Neuronal stem cell (in vitro differentiated cells): Measurements from ENCODE around the gene KRT3.

Source experiments
- DNase-seq: peaks from one replicate; pipeline ENCODE4 v3.0.0-alpha.2; 2013; ENCODE audit warnings: low spot score
- H2AFZ ChIP-seq: one replicate; pipeline ENCODE4 v1.6.1; 2013; ENCODE audit warnings: mild to moderate bottlenecking, low read length, inconsistent platforms
- H2AK5ac ChIP-seq: 2 replicates; pipeline ENCODE4 v1.6.1; 2013; ENCODE audit warnings: low read depth, mild to moderate bottlenecking, inconsistent platforms, low read length, moderate library complexity, mixed read lengths
- H2BK120ac ChIP-seq: 2 replicates; pipeline ENCODE4 v1.6.1; 2013; ENCODE audit warnings: low read depth, mild to moderate bottlenecking, inconsistent platforms, low read length, moderate library complexity, mixed read lengths
- H2BK12ac ChIP-seq: one replicate; pipeline ENCODE4 v1.6.1; 2013; ENCODE audit warnings: low read length, inconsistent platforms
- H2BK15ac ChIP-seq: 2 replicates; pipeline ENCODE4 v1.6.1; 2013; ENCODE audit warnings: mild to moderate bottlenecking, low read length, inconsistent platforms, mixed read lengths
- H2BK5ac ChIP-seq: one replicate; pipeline ENCODE4 v1.6.1; 2013; ENCODE audit warnings: inconsistent platforms, mild to moderate bottlenecking, low read length, moderate library complexity
- H3K14ac ChIP-seq: one replicate; pipeline ENCODE4 v1.6.1; 2013; ENCODE audit warnings: low read length, inconsistent platforms
- H3K18ac ChIP-seq: 2 replicates; pipeline ENCODE4 v1.6.1; 2013; ENCODE audit warnings: low read length, inconsistent platforms
- H3K23ac ChIP-seq: 2 replicates; pipeline ENCODE4 v1.6.1; 2013; ENCODE audit warnings: low read depth, mild to moderate bottlenecking, mixed read lengths, low read length, inconsistent platforms; ENCODE audit not compliant: poor library complexity
- H3K27ac ChIP-seq: replicated peaks from 3 replicates; pipeline ENCODE4 v1.5.1; 2013; ENCODE audit warnings: low read length, inconsistent platforms
- H3K27me3 ChIP-seq, 3 experiments: 2 replicates each; pipeline ENCODE4 v1.6.1; 2013; ENCODE audit warnings: low read length in 3 of 3, mild to moderate bottlenecking in 2 of 3, inconsistent platforms in 1 of 3, low read depth in 1 of 3, mixed read lengths in 1 of 3, moderate library complexity in 1 of 3; ENCODE audit not compliant: control insufficient read depth in 3 of 3, insufficient read depth in 3 of 3
- H3K36me3 ChIP-seq, 2 donors: replicated peaks in 1 of 2; 2 replicates each; pipeline ENCODE4 v1.6.1; 2013; ENCODE audit warnings: low read length in 2 of 2; ENCODE audit not compliant: control insufficient read depth in 2 of 2, insufficient read depth in 2 of 2
- H3K4ac ChIP-seq: 2 replicates; pipeline ENCODE4 v1.6.1; 2013; ENCODE audit warnings: inconsistent platforms, mild to moderate bottlenecking, low read length, moderate library complexity
- H3K4me1 ChIP-seq, 2 donors: 1 replicate in 1 of 2; 2 replicates in 1 of 2; pipeline ENCODE4 v1.6.1; 2013; ENCODE audit warnings: low read length in 2 of 2, low read depth in 1 of 2; ENCODE audit not compliant: control insufficient read depth in 2 of 2, insufficient read depth in 1 of 2
- H3K4me2 ChIP-seq: one replicate; pipeline ENCODE4 v1.6.1; 2013; ENCODE audit warnings: mild to moderate bottlenecking, low read length, inconsistent platforms; ENCODE audit not compliant: insufficient read depth, poor library complexity, severe bottlenecking
- H3K4me3 ChIP-seq, 2 donors: 2 replicates each; pipeline ENCODE4 v1.5.1; 2013; ENCODE audit warnings: low read length in 2 of 2, mild to moderate bottlenecking in 2 of 2, inconsistent platforms in 1 of 2, moderate library complexity in 1 of 2
- H3K79me1 ChIP-seq: one replicate; pipeline ENCODE4 v1.6.1; 2013; ENCODE audit warnings: low read depth, mild to moderate bottlenecking, inconsistent platforms, low read length, moderate library complexity
- H3K9ac ChIP-seq: one replicate; pipeline ENCODE4 v1.6.1; 2013; ENCODE audit warnings: mild to moderate bottlenecking, low read depth, low read length, inconsistent platforms; ENCODE audit not compliant: poor library complexity
- H3K9me3 ChIP-seq, 2 donors: replicated peaks in 1 of 2; 2 replicates each; pipeline versions ENCODE3 to v1.6.1; 2013; ENCODE audit warnings: low read length in 2 of 2, mild to moderate bottlenecking in 2 of 2, inconsistent platforms in 1 of 2, low read depth in 1 of 2, mixed read lengths in 1 of 2, moderate library complexity in 1 of 2; ENCODE audit not compliant: control insufficient read depth in 2 of 2, insufficient read depth in 1 of 2
- H4K8ac ChIP-seq: one replicate; pipeline ENCODE4 v1.6.1; 2013; ENCODE audit warnings: low read depth, mild to moderate bottlenecking, inconsistent platforms, low read length, moderate library complexity
- H4K91ac ChIP-seq: one replicate; pipeline ENCODE4 v1.6.1; 2013; ENCODE audit warnings: low read length, low read depth, mild to moderate bottlenecking, inconsistent platforms; ENCODE audit not compliant: poor library complexity
- WGBS, 2 donors: extraction: QIAGEN DNeasy Blood & Tissue Kit; methylation state at CpG; one replicate each; pipeline ENCODE4 v1.1.7; 2013; ENCODE audit warnings: missing lambda C conversion rate in 2 of 2, mixed read lengths in 1 of 2; ENCODE audit not compliant: insufficient read length in 2 of 2, insufficient replicate concordance in 1 of 2; ENCODE audit errors: extremely low coverage in 2 of 2; 5-methylcytosine and 5-hydroxymethylcytosine counted together

Gene KRT3

DNA sequence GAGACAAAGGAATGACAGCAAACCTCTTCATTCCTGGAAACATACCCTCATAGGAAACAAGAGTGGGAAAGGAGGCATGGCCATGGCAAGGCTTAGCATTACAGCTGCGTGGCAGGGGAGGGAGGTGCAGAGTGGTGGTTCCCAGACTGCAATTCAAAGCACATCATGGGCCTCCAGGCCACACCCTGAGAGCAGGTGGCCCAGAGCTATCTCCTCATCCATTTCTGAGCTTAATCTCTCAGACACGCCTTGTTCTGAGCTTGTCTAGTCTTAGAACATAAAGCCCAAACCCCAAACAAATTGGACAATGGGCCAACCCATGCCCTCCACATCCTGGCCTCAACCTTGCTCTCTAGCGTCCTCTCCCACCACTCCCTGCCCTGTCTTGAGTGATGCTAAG, 5.9 kb upstream of the KRT3 start:
- no peaks in the 10 kb centered on the region for H3K27me3 ChIP-seq
- H3K4ac ChIP-seq, result no peak overlapping the region
- H3K36me3 ChIP-seq, result no peaks in the 10 kb centered on the region
- no peak overlapping the region for H3K4me3 ChIP-seq
- no peak overlapping the region for H3K18ac ChIP-seq
- H2AK5ac ChIP-seq, result no peak overlapping the region
- no peak overlapping the region for H4K91ac ChIP-seq
- no peak overlapping the region for H3K27ac ChIP-seq
- no peak overlapping the region for H3K4me2 ChIP-seq
- H3K23ac ChIP-seq, result no peak overlapping the region
- no peak overlapping the region for H2BK15ac ChIP-seq
- DNase-seq, result no peak
- WGBS, 2 donors, result no CpG with 5 or more reads among the region's 3 CpGs
- H2AFZ ChIP-seq, result no peak overlapping the region
- no peak overlapping the region for H2BK5ac ChIP-seq
- no peak overlapping the region for H4K8ac ChIP-seq
- H2BK12ac ChIP-seq, result no peak overlapping the region
- H3K9me3 ChIP-seq, result no peaks in the 10 kb centered on the region
- H3K9ac ChIP-seq, result no peak overlapping the region
- no peak overlapping the region for H2BK120ac ChIP-seq
- no peak overlapping the region for H3K14ac ChIP-seq
- no peaks in the 10 kb centered on the region for H3K79me1 ChIP-seq
- H3K4me1 ChIP-seq, result peaks cover 0 to 8% of the 10 kb centered on the region in 2 donors

DNA sequence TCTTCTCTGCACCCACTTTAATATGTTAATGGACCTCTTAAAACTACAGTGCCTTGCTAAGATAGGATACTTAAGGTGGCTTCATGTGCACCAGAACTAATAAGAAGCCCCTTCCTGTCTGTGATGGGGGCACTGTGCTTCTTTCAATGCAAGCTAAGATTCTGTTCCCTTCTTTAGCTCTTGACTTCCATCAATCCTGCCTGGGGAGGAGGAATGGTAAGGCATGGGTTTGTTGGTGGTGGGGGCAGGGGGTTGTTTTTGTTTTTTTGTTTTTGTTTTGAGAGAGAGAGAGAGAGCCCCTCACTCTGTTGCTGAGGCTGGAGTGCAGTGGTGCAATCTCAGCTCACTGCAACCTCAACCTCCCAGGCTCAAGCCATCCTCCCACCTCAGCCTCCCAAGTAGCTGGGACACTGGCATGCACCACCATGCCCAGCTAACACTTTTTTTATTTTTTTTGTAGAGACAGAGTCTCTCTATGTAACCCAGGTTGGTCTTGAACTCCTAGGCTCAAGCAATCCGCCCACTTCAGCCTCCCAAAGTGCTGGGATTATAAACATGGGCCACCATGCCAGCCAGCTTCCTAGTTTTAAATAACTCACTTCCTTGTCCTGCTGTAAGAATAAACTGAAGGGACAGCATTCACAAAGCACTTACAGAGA, 4.5 kb upstream of the KRT3 start:
- H3K4me2 ChIP-seq, result no peak overlapping the region
- WGBS, 2 donors, result no CpG with 5 or more reads among the region's 1 CpG
- H2AK5ac ChIP-seq, result no peak overlapping the region
- H3K4me1 ChIP-seq, result peaks cover 0 to 5% of the 10 kb centered on the region in 2 donors
- H2BK15ac ChIP-seq, result no peak overlapping the region
- no peak overlapping the region for H3K14ac ChIP-seq
- no peak overlapping the region for H3K4me3 ChIP-seq
- no peak overlapping the region for H4K91ac ChIP-seq
- no peak overlapping the region for H3K9ac ChIP-seq
- no peak overlapping the region for H2BK5ac ChIP-seq
- no peaks in the 10 kb centered on the region for H3K36me3 ChIP-seq
- no peak overlapping the region for H3K4ac ChIP-seq
- H3K23ac ChIP-seq, result no peak overlapping the region
- H3K27ac ChIP-seq, result no peak overlapping the region
- no peaks in the 10 kb centered on the region for H3K27me3 ChIP-seq
- H3K18ac ChIP-seq, result no peak overlapping the region
- H4K8ac ChIP-seq, result no peak overlapping the region
- no peaks in the 10 kb centered on the region for H3K79me1 ChIP-seq
- H2AFZ ChIP-seq, result no peak overlapping the region
- H2BK120ac ChIP-seq, result no peak overlapping the region
- DNase-seq, result no peak
- H2BK12ac ChIP-seq, result no peak overlapping the region
- H3K9me3 ChIP-seq, result no peaks in the 10 kb centered on the region

DNA sequence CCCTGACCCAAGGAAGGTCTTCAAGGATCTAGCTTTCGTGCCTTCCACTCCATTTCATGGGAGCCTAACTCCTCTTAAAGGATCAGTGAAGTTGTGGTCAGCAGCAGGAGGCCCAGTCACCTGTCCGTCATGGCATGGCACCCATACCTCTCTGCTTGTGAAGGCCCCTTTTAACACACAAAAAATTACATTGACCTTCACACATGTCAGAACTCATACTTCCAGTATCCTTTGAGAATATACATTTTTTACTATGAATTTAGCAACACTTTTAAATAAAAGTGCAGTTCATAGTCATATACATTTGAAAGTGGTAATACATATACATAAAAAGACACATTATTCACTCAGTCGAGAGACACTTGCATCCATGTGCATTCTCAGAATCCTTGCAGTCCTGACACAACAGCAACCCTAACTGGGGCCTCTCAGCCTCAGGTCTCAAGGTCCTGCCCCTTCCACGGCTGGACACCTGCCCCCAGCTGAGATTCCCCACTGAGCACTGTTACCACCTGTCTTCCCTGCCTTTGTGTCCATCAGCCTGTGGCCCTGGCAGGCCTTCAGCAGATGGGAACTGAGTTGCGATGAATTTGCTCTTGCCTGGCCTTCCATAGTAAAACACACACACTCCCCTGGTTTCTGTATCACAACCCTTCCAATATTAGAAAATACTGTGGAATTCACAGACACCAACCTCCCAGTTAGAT, 3.7 kb upstream of the KRT3 start:
- no peak overlapping the region for H2AK5ac ChIP-seq
- no peak overlapping the region for H3K4me2 ChIP-seq
- no peak overlapping the region for H2BK5ac ChIP-seq
- no peaks in the 10 kb centered on the region for H3K9me3 ChIP-seq
- H3K27ac ChIP-seq, result no peak overlapping the region
- no peak overlapping the region for H3K4ac ChIP-seq
- no peaks in the 10 kb centered on the region for H3K79me1 ChIP-seq
- WGBS, 2 donors, result no CpG with 5 or more reads among the region's 5 CpGs
- no peak overlapping the region for H2BK15ac ChIP-seq
- no peak for DNase-seq
- no peak overlapping the region for H3K18ac ChIP-seq
- peaks cover 0 to 2% of the 10 kb centered on the region in 2 donors for H3K4me1 ChIP-seq
- H3K27me3 ChIP-seq, result no peaks in the 10 kb centered on the region
- H3K4me3 ChIP-seq, result no peak overlapping the region
- H2AFZ ChIP-seq, result no peak overlapping the region
- no peak overlapping the region for H2BK12ac ChIP-seq
- no peak overlapping the region for H4K91ac ChIP-seq
- no peak overlapping the region for H4K8ac ChIP-seq
- no peak overlapping the region for H3K14ac ChIP-seq
- H3K23ac ChIP-seq, result no peak overlapping the region
- no peaks in the 10 kb centered on the region for H3K36me3 ChIP-seq
- no peak overlapping the region for H2BK120ac ChIP-seq
- H3K9ac ChIP-seq, result no peak overlapping the region

DNA sequence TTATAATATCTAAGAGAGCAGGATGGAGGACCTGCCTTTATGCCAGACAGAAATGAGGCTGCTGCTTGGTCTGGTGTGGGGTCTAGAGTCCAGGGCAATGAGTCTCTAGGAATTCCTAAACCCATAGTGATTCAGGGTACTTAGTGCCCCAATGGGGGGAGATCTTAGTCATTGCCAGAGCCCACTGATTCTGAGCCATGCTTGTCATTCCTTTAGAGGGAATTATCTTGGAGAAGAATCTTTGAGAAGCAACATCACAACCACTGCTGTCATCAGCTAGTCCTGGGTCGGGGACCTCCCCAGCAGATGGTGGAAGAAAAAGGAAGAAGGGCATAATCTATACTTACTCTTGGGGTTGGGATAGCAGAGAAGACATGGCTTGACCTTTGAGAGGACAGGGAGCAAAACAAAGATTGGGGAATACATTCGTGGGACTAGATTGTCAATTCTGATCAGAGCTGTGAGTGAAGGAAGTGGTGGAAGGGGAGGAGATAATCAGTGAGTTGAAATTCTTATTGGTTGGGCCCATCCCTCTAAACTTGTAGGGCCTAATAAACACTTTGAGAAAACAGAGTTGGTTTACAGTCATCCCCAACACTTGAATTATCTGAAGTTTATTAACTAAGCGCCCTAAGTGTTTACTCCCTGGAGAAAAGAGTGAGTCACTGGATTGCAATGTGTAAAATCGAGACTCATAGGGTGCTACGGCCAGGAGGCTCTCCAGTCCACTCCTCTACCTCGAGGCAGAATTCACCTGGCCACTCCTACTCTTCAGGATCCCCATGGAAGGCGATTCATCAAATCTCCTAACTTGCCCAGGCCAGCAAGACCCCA, 3.0 kb upstream of the KRT3 start:
- Histone ChIP-seq H3K23ac (no peak overlapping the region), H3K36me3 (no peaks in the 10 kb centered on the region), H4K91ac (no peak overlapping the region), H3K9ac (no peak overlapping the region), H2AK5ac (no peak overlapping the region), H3K4me3 (no peak overlapping the region), H3K27ac (no peak overlapping the region), H2BK15ac (no peak overlapping the region), H2AFZ (no peak overlapping the region), H3K4ac (no peak overlapping the region), H3K79me1 (no peaks in the 10 kb centered on the region), H2BK120ac (no peak overlapping the region), H3K27me3 (no peaks in the 10 kb centered on the region), H2BK12ac (no peak overlapping the region), H3K4me2 (no peak overlapping the region), H3K9me3 (no peaks in the 10 kb centered on the region), H3K18ac (no peak overlapping the region), H2BK5ac (no peak overlapping the region), H3K4me1 (peaks cover 0 to 2% of the 10 kb centered on the region in 2 donors), H4K8ac (no peak overlapping the region), H3K14ac (no peak overlapping the region)
- whole genome bisulfite sequencing, 2 donors, result no CpG with 5 or more reads among the region's 7 CpGs
- DNase-seq, result no peak
